Loucy (cell line): ENCODE results near the gene RHEBL1.

Experiments
- H2AFZ ChIP-seq: fragments of 200-600 bp; sonication (generic); 2 replicates; pipeline ENCODE4 v1.6.0; 2016; ENCODE audit warnings: antibody characterized with exemption, mild to moderate bottlenecking, low read length, moderate library complexity
- H3F3A ChIP-seq: fragments of 200-600 bp; 2 replicates; pipeline ENCODE4 v1.6.0; 2016; ENCODE audit warnings: antibody characterized with exemption, low read depth, mild to moderate bottlenecking
- H3K27me3 ChIP-seq: fragments of 200-600 bp; sonication (generic); 2 replicates; pipeline ENCODE4 v1.6.1; 2014; ENCODE audit warnings: low read length, mild to moderate bottlenecking; ENCODE audit not compliant: insufficient read depth, poor library complexity, severe bottlenecking
- H3K36me3 ChIP-seq: fragments of 200-600 bp; sonication (generic); 2 replicates; pipeline ENCODE4 v1.6.1; 2016; ENCODE audit warnings: low read length; ENCODE audit not compliant: insufficient read depth
- H3K4me1 ChIP-seq: fragments of 200-600 bp; sonication (generic); 2 replicates; pipeline ENCODE4 v1.5.1; 2014; ENCODE audit warnings: low read length, mild to moderate bottlenecking; ENCODE audit not compliant: insufficient read depth, poor library complexity, severe bottlenecking
- H3K4me2 ChIP-seq: fragments of 200-600 bp; sonication (generic); 2 replicates; pipeline ENCODE4 v1.6.0; 2014; ENCODE audit warnings: antibody characterized with exemption, low read length, low read depth, mild to moderate bottlenecking; ENCODE audit not compliant: poor library complexity, severe bottlenecking
- H3K4me3 ChIP-seq: fragments of 200-600 bp; sonication (generic); 2 replicates; pipeline ENCODE4 v1.5.1; 2014; ENCODE audit warnings: low read length, mild to moderate bottlenecking, mixed read lengths; ENCODE audit not compliant: poor library complexity, severe bottlenecking
- H3K79me2 ChIP-seq: fragments of 200-600 bp; sonication (generic); 2 replicates; pipeline ENCODE4 v1.6.1; 2014; ENCODE audit warnings: low read length; ENCODE audit not compliant: insufficient read depth
- H3K9ac ChIP-seq: fragments of 200-600 bp; sonication (generic); 2 replicates; pipeline ENCODE4 v1.6.0; 2014; ENCODE audit warnings: mild to moderate bottlenecking, low read depth, low read length, moderate library complexity; ENCODE audit not compliant: poor library complexity, severe bottlenecking
- H3K9me2 ChIP-seq: fragments of 200-600 bp; sonication (generic); replicated peaks from 2 replicates; pipeline ENCODE4 v1.6.1; 2016; ENCODE audit warnings: low read depth, low read length, mixed read lengths
- H3K9me3 ChIP-seq: fragments of 200-600 bp; sonication (generic); 2 replicates; pipeline ENCODE4 v1.6.1; 2014; ENCODE audit warnings: mild to moderate bottlenecking, antibody characterized with exemption, low read length, low read depth; ENCODE audit not compliant: insufficient read depth
- H4K20me1 ChIP-seq: fragments of 200-600 bp; sonication (generic); 2 replicates; pipeline ENCODE4 v1.6.0; 2014; ENCODE audit warnings: antibody characterized with exemption, low read length, mild to moderate bottlenecking; ENCODE audit not compliant: insufficient read depth, poor library complexity, severe bottlenecking
- EZH2phosphoT487 ChIP-seq: fragments of 200-600 bp; IDR thresholded peaks from 2 replicates; pipeline ENCODE4 v1.6.1; 2018; ENCODE audit warnings: antibody characterized with exemption, mild to moderate bottlenecking, moderate library complexity, borderline replicate concordance
- TF ChIP-seq, protein P1 (sequence below): fragments of 200-600 bp; sonication (generic); conservative IDR thresholded peaks from 2 replicates; pipeline ENCODE4 v1.5.1; 2014; ENCODE audit warnings: mild to moderate bottlenecking, antibody characterized with exemption, low read length

Gene RHEBL1

GRCh38 chr12:49021292-49021915 is 48.4 kb downstream of the RHEBL1 start:
- peaks cover 20% of the 10 kb centered on the region for H3K4me1 ChIP-seq
- TF ChIP-seq EZH2phosphoT487: no peak
- TF ChIP-seq, protein P1, sequence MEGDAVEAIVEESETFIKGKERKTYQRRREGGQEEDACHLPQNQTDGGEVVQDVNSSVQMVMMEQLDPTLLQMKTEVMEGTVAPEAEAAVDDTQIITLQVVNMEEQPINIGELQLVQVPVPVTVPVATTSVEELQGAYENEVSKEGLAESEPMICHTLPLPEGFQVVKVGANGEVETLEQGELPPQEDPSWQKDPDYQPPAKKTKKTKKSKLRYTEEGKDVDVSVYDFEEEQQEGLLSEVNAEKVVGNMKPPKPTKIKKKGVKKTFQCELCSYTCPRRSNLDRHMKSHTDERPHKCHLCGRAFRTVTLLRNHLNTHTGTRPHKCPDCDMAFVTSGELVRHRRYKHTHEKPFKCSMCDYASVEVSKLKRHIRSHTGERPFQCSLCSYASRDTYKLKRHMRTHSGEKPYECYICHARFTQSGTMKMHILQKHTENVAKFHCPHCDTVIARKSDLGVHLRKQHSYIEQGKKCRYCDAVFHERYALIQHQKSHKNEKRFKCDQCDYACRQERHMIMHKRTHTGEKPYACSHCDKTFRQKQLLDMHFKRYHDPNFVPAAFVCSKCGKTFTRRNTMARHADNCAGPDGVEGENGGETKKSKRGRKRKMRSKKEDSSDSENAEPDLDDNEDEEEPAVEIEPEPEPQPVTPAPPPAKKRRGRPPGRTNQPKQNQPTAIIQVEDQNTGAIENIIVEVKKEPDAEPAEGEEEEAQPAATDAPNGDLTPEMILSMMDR: no peak
- no peaks in the 10 kb centered on the region for H3K27me3 ChIP-seq
- H3K9me2 ChIP-seq: no peaks in the 10 kb centered on the region
- H3K9ac ChIP-seq: no peak overlapping the region
- no peak overlapping the region for H3K4me2 ChIP-seq
- H3K4me3 ChIP-seq: no peak overlapping the region
- H3F3A ChIP-seq: peaks cover 10% of the 10 kb centered on the region
- no peaks in the 10 kb centered on the region for H4K20me1 ChIP-seq
- peaks cover 48% of the 10 kb centered on the region; the same call in 1 of the 2 replicates for H3K36me3 ChIP-seq
- H2AFZ ChIP-seq: no peak overlapping the region
- no peaks in the 10 kb centered on the region for H3K9me3 ChIP-seq
- H3K79me2 ChIP-seq: 0 out of 2 replicates have a peak, but pooled peaks cover 11% of the 10 kb centered on the region

DNA sequence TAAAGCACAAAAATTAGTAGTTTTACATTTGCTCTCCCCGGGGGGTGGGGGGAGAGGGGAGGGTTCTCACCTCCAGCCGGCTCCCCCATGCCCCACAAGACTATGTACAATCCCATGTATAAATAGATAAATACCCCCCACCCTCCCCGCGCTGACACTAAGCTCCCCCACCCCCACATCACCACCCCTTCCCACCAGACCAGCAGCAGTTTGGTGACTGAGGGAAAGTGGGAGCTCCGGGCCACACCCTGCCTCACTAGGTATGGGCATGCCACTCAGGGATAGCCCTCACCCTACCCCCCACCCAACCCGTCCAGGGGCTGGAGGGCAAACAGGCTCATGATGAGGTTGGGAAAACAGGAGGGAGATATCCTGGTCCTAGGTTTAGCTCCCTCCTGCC is 49.3 kb downstream of the RHEBL1 start:
- Histone ChIP-seq H3K9me3 (no peaks in the 10 kb centered on the region), H3K9ac (no peak overlapping the region), H3K9me2 (no peaks in the 10 kb centered on the region), H3K4me2 (no peak overlapping the region), H2AFZ (no peak overlapping the region), H3K36me3 (peaks cover 39% of the 10 kb centered on the region; the same call in 1 of the 2 replicates), H3K4me1 (peaks cover 20% of the 10 kb centered on the region), H3K4me3 (no peak overlapping the region), H3K27me3 (no peaks in the 10 kb centered on the region), H3K79me2 (0 out of 2 replicates have a peak, but pooled peaks cover 11% of the 10 kb centered on the region), H4K20me1 (no peaks in the 10 kb centered on the region), H3F3A (peaks cover 10% of the 10 kb centered on the region)
- TF ChIP-seq, protein P1: no peak
- no peak for TF ChIP-seq EZH2phosphoT487

DNA sequence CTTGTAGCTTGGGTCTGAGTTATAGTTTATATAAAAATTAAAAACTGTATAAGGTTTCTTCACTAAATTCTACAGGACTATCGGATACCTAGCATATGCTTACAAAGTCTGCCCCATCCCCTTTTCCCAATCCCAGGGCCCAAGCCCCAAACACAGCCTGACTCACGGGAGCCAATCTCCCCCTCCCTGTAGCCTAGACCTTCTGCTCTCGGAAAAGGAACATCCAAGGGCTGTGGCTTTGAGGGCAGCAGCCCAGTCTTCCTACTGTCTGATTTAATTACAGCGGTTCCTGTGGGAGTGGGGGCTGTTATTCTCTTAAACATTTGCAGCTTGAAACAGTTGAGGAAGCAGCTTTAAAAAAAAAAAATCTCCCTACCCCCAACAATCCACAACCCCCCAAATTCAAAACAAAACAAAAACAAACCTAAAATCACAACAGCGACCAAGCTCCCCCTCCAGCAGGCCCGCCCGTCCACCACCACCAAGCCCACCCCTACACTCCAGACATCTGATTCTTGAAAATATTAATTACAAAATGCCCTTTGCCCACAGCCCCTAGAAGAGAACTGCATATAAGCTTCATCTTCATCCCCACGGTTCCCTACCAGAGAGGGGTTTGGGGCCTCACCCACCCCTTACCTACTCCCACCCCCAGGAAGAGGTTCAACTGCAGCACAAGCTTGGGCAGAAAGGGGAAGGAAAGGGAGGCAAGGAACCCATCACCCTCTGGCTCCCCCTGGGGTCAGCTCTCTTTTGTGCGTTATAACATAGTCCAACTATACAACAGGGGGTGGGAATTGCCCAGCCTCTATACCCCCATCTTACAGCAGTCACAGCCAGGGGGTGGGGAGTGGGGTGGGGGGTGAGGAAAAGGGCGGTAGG is 50.1 kb downstream of the RHEBL1 start:
- peaks cover 20% of the 10 kb centered on the region for H3K4me1 ChIP-seq
- H2AFZ ChIP-seq: no peak overlapping the region
- peak overlapping the region; percentile 89 for H3K4me2 ChIP-seq
- H3K4me3 ChIP-seq: peak overlapping the region; percentile 91
- no peaks in the 10 kb centered on the region for H3K27me3 ChIP-seq
- H3K79me2 ChIP-seq: 0 out of 2 replicates have a peak, but pooled peaks cover 11% of the 10 kb centered on the region
- no peaks in the 10 kb centered on the region for H4K20me1 ChIP-seq
- H3K9ac ChIP-seq: peak overlapping the region; percentile 88
- H3K9me3 ChIP-seq: no peaks in the 10 kb centered on the region
- H3K9me2 ChIP-seq: no peaks in the 10 kb centered on the region
- TF ChIP-seq EZH2phosphoT487: no peak
- TF ChIP-seq, protein P1: peak; percentile 63
- peaks cover 31% of the 10 kb centered on the region; the same call in 1 of the 2 replicates for H3K36me3 ChIP-seq
- peaks cover 10% of the 10 kb centered on the region for H3F3A ChIP-seq
